Measurements from ENCODE around the gene PBX2.
A peak's percentile ranks its signal among the peaks of the same experiment; 100 is the strongest.

PBX2 gene

DNA sequence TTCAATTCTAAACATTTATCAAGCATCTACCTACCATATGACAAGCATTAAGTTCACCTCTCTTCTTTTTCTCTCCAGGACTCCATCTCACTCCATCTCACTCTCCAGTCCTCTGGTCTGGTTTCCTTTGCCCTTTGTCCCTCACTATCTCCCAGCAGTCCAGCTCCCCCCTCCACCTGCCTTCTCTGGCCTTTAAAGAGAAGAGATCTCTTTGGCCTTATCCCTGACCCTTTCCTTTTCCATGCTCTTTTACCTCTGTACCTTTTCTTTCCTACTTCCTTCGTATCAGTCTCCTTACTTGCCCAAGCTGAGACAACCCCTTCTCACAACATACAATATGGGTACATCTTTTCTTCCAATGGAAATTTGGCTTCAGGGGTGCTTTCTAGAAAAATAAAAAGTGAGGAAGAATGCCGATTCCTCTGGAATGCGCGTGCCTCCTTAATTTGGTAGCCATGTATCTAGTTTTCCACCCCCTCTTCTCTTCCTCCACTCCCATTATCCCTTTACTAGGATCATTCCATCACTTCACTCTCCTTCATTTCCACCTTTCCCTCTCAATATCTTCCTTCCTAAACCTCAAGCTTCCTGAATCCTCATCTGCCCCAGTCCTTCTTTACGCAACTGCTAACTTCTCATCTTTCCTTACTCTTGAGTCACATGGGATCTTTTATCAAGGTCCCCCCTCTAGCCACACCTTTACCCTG is 13.4 kb downstream of the PBX2 start:
- Histone ChIP-seq H3K4me2 (ENCODE audit: low read depth, low read length) (peak overlapping the region; percentile 97), H3K27me3 (replicated peaks; ENCODE audit: insufficient read depth, low read length) (no peaks in the 10 kb centered on the region), H2AFZ (ENCODE audit: low read length) (peak overlapping the region; percentile 79), H3K9me2 (replicated peaks; ENCODE audit: insufficient read depth, low read length) (no peaks in the 10 kb centered on the region), H3K36me3 (replicated peaks; ENCODE audit: insufficient read depth, low read length) (no peaks in the 10 kb centered on the region), H3K4me3 (ENCODE audit: low read length) (peak overlapping the region; percentile 82), H3F3A (ENCODE audit: insufficient read depth, low read length) (peaks cover 19% of the 10 kb centered on the region), H3K79me2 (ENCODE audit: low read length) (peaks cover 17% of the 10 kb centered on the region), H4K20me1 (ENCODE audit: insufficient read depth, low read length) (no peaks in the 10 kb centered on the region), H3K9me3 (replicated peaks; ENCODE audit: insufficient read depth, low read length) (no peaks in the 10 kb centered on the region), H3K27ac (ENCODE audit: low read length) (peak overlapping the region; percentile 96; the same call in 1 of the 2 replicates), H3K9ac (ENCODE audit: low read length) (peak overlapping the region; percentile 70; the same call in 1 of the 2 replicates), H3K4me1 (ENCODE audit: low read length) (peaks cover 21% of the 10 kb centered on the region)
- no peak for DNase-seq
- TF ChIP-seq, protein P1, sequence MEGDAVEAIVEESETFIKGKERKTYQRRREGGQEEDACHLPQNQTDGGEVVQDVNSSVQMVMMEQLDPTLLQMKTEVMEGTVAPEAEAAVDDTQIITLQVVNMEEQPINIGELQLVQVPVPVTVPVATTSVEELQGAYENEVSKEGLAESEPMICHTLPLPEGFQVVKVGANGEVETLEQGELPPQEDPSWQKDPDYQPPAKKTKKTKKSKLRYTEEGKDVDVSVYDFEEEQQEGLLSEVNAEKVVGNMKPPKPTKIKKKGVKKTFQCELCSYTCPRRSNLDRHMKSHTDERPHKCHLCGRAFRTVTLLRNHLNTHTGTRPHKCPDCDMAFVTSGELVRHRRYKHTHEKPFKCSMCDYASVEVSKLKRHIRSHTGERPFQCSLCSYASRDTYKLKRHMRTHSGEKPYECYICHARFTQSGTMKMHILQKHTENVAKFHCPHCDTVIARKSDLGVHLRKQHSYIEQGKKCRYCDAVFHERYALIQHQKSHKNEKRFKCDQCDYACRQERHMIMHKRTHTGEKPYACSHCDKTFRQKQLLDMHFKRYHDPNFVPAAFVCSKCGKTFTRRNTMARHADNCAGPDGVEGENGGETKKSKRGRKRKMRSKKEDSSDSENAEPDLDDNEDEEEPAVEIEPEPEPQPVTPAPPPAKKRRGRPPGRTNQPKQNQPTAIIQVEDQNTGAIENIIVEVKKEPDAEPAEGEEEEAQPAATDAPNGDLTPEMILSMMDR (IDR thresholded peaks at IDR 0.05; ENCODE audit: low read length) = no peak
- TF ChIP-seq EZH2 (optimal IDR thresholded peaks at IDR 0.05; ENCODE audit: low read depth, low read length) = no peak
- TF ChIP-seq EZH2phosphoT487 (IDR thresholded peaks at IDR 0.05; ENCODE audit: low read length) = no peak

DNA sequence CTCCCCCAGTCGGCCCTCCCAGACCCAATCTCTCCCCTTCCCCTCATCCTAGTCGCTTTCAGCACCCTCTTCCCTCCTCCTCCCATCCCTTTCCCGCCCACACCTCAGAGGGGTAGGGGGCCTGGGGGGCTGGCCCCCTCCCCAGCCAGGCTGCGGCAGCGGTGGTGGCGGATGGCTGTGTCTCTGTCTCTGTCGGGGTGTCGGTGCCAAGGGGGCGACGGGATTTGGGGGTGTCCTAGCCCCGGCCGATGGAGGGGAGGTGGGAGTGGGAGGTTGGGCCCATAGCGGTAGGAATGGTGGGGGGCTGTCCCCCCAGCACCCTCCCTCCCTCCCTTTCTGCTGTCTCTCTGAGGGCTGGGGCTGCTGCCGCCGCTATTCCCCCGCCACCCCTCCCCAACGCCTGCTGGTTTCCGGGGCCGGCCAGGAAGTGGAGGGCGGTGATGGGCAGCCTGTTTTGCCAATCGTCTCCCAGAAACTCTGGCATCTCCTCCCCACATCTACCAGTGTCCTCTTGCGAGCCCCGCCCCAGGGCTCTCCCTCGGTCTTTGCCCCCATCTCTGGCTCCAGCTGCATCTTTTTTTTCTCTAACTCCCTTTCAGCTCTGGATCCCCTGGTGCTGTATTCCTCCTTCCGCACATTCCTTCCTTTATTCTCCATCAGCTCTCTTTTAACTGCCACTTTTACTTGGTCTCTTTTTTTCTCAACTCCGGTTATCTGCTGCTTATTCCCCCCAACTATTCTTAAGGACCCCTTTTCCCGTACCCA is 14.1 kb downstream of the PBX2 start, which contains the start of gene AGPAT1:
AGPAT1 (minus strand) TSS at position 374 of the 765 bp plus-strand sequence. CDS start 4,588 bp downstream, outside the sequence.
- Histone ChIP-seq H4K20me1 (ENCODE audit: insufficient read depth, low read length) (no peaks in the 10 kb centered on the region), H3F3A (ENCODE audit: insufficient read depth, low read length) (peaks cover 19% of the 10 kb centered on the region), H2AFZ (ENCODE audit: low read length) (peak within 1 kb of the TSS; percentile 96), H3K4me2 (ENCODE audit: low read depth, low read length) (peak within 1 kb of the TSS; percentile 97), H3K9me2 (replicated peaks; ENCODE audit: insufficient read depth, low read length) (no peaks in the 10 kb centered on the region), H3K9ac (ENCODE audit: low read length) (peak within 1 kb of the TSS; percentile 83), H3K36me3 (replicated peaks; ENCODE audit: insufficient read depth, low read length) (no peaks in the 10 kb centered on the region), H3K4me3 (ENCODE audit: low read length) (peak within 1 kb of the TSS; percentile 90), H3K27me3 (replicated peaks; ENCODE audit: insufficient read depth, low read length) (no peaks in the 10 kb centered on the region), H3K9me3 (replicated peaks; ENCODE audit: insufficient read depth, low read length) (no peaks in the 10 kb centered on the region), H3K27ac (ENCODE audit: low read length) (peak within 1 kb of the TSS; percentile 96; the same call in 1 of the 2 replicates), H3K4me1 (ENCODE audit: low read length) (peaks cover 21% of the 10 kb centered on the region), H3K79me2 (ENCODE audit: low read length) (peaks cover 17% of the 10 kb centered on the region)
- TF ChIP-seq, protein P1 (IDR thresholded peaks at IDR 0.05; ENCODE audit: low read length) = no peak
- no peak for TF ChIP-seq EZH2 (optimal IDR thresholded peaks at IDR 0.05; ENCODE audit: low read depth, low read length)
- DNase-seq = peak; percentile 92

DNA sequence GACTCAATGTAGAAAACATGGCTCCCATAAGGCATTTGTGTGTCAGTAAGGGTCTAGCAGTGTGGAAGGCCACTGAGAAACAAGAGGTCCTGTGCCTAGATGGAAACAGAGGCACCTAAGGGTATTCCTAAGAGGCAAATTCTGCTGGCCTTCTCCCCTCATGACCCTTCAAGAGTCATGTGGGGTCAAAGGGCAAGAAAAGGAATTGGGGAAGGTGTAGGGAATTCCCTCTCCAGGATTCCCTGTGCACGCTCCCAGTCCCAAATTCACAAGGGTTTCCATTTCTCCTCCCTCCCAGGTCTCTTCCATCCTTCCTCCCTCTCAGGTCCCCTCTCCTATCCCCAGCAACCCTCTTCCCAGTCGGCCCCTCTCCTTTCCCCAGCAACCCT is 14.7 kb downstream of the PBX2 start:
- peak overlapping the region; percentile 96 for H2AFZ ChIP-seq (ENCODE audit: low read length)
- H3K4me2 ChIP-seq (ENCODE audit: low read depth, low read length) = peak overlapping the region; percentile 97
- peaks cover 17% of the 10 kb centered on the region for H3K79me2 ChIP-seq (ENCODE audit: low read length)
- DNase-seq = no peak
- H3K9me2 ChIP-seq (replicated peaks; ENCODE audit: insufficient read depth, low read length) = no peaks in the 10 kb centered on the region
- peak overlapping the region; percentile 90 for H3K4me3 ChIP-seq (ENCODE audit: low read length)
- no peaks in the 10 kb centered on the region for H3K27me3 ChIP-seq (replicated peaks; ENCODE audit: insufficient read depth, low read length)
- no peaks in the 10 kb centered on the region for H4K20me1 ChIP-seq (ENCODE audit: insufficient read depth, low read length)
- H3K4me1 ChIP-seq (ENCODE audit: low read length) = peaks cover 21% of the 10 kb centered on the region
- peaks cover 19% of the 10 kb centered on the region for H3F3A ChIP-seq (ENCODE audit: insufficient read depth, low read length)
- no peaks in the 10 kb centered on the region for H3K9me3 ChIP-seq (replicated peaks; ENCODE audit: insufficient read depth, low read length)
- TF ChIP-seq EZH2phosphoT487 (IDR thresholded peaks at IDR 0.05; ENCODE audit: low read length) (no peak), EZH2 (optimal IDR thresholded peaks at IDR 0.05; ENCODE audit: low read depth, low read length) (no peak)
- TF ChIP-seq, protein P1 (IDR thresholded peaks at IDR 0.05; ENCODE audit: low read length) = no peak
- peak overlapping the region; percentile 83 for H3K9ac ChIP-seq (ENCODE audit: low read length)
- H3K36me3 ChIP-seq (replicated peaks; ENCODE audit: insufficient read depth, low read length) = no peaks in the 10 kb centered on the region
- no peak overlapping the region for H3K27ac ChIP-seq (ENCODE audit: low read length)

Measured in MM.1S (cell line).